Measurements from ENCODE around the gene SOX4. TPM values are rescaled to one million over a fixed set of nuclear protein-coding genes. Genes with fewer than 3 reads are reported as not detected.

SOX4 gene
- total RNA-seq, 1 donor from 2014 or later: 20.1 TPM

DNA sequence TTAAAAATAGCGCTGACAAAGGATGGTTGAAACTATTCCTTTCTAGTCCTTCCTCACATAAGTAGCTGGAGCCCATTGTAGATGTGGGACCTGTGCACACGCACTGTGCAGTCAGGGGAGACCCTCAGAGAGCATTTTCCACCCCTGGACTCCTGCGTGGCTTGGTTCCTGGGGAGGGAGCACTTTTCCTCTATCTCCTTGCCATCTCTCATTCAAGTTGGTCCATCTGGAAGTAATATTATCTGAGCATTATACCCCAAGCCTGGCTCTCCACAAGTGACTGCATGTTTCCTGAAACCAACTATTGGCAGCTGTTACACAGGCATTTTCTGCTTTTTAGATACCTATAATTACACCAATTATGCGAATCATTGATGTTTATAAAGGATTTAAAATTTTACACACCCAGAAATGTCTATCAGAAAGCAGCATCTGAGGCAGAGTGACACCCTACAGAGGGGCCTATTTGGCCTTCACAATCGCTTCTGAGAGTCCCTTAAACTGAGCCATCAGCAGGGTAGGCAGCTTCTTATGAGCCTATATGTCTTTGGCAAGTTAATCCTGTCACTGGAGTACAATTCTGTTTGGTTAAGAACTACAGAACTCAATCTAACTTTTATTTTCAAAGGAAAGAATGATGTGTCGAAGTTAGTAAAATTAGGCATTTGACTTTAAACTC lies 18.7 kb downstream of the SOX4 start:
- DNase-seq (ENCODE audit: low read depth): no peak

DNA sequence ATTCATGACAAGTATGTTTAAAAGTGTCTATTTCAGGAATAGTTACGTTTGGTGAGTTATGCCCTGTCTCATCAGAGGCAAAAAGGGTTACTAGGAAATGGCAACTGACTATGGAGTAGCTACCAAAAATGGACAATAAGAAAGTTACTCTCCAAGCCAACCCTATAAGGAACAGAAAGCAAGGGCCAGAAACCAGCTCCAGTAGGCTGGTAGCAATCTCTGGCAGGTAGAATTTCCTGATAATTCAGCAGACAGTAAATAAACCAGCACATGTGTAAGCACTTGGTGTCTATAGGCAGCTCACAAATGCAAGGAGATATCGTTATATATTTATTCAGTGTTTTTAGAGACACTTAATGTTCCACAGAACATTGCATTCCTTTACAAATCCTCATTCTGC lies 20.3 kb downstream of the SOX4 start:
- DNase-seq (ENCODE audit: low read depth): no peak

DNA sequence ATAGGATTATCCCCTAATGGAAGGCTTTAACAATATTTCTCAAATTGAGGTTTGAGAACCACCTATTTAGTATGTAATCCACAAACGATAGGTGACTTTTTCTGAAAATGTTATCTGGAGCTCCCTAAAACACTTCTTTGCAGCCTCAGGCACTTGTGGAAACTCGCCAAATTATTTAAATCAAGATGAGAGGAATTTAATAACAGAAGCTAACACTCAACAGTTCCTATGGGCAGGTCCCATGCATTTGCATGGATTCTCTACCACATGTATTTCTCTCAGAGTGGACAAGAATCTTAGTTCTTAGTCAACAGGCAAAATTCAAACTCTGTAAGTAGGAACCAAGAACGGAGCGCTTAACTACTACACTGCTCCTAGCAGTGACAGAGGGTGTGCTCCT lies 20.7 kb downstream of the SOX4 start:
- no peak for DNase-seq (ENCODE audit: low read depth)

DNA sequence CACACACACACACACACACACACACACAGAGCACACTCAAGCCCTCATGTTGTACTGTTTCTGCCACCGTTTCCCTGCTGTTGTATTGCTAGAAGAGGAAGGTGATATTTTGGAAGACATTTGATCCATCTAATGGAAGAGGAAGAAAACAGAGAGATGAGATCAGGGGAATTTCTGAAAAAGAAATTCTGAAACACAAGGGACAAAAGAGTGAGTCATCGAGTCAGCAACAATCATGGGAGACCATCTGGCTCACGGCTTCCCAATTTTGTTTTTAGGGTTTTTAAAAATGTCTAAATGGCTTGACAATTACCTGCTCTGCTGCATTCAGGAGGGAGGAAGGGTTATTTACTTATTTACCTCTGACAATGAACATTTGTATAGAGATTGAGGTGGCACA lies 22.0 kb downstream of the SOX4 start:
- DNase-seq (ENCODE audit: low read depth): peak; percentile 32

DNA sequence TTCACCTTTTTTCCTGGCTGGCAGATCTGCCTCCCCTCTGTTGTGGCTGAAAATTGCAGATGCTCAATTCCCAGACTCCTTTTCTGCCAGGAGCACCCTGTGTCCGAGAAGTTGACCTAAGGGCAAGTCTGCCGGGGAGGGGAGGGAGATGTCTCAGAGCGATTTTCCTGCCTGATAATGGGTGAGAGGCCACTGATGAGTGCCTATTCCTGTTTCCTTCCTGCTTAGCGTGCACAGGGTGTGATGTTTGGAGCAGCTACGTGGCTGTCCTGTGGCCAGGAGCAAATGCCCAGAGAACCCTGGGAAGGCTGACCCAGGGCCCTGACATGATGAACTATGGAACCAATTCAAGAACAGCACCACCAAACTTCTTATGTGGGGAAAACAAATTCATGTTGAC lies 22.5 kb downstream of the SOX4 start:
- no peak for DNase-seq (ENCODE audit: low read depth)

DNA sequence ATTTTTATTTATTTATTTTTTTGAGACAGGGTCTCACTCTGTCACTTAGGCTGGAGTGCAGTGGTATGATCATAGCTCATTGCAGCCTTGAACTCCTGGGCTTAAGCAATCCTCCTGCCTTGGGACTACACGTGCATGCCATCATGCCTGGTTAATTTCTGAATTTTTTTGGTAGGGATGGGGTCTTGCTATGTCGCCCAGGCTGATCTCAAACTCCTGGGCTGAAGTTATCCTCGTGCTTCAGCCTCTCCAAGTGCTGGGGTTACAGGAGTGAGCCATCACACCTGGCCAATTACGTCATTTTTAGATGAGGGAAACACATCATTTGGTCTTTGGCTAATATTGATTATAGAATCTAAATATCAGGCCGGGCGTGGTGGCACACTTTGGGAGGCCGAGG lies 32.1 kb downstream of the SOX4 start:
- no peak for DNase-seq (ENCODE audit: low read depth)

DNA sequence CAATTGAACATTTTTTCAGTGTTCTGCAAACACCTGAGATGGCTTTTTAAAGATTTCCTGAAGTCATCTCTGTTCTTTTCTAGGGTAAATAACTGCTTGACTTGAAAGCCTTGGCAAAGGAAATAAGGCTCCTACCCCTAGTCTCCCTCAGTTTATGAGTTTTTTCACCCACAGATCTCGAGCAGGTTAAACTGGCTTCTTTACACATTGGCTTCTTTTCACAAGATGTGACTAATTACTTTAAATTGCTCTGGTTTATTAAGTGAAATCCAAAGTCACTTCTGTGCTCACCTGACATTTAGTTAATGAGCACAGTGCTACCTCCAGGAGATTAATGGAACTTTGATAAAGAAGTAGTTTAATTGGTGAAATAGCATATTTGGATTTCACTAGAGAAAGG lies 33.2 kb downstream of the SOX4 start:
- no peak for DNase-seq (ENCODE audit: low read depth)

DNA sequence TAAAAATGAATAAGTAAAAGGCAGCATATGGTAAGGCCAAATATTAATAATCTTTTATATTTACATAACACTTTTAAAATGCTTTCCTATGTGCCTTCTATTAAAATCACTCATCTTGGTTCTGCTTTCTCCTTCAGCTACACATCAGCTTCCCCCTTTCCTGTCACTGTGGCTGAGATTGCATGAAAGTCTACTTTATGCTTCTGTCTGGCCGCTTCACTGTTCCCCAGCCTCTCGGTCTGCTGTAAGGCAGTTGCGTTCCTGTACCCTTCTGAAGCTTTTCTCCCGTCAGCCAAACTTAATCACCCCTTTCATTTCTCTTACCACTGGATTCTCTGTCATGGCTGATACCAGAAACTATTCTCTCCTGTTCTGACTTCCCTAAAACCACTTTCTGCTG lies 34.6 kb downstream of the SOX4 start:
- no peak for DNase-seq (ENCODE audit: low read depth)

DNA sequence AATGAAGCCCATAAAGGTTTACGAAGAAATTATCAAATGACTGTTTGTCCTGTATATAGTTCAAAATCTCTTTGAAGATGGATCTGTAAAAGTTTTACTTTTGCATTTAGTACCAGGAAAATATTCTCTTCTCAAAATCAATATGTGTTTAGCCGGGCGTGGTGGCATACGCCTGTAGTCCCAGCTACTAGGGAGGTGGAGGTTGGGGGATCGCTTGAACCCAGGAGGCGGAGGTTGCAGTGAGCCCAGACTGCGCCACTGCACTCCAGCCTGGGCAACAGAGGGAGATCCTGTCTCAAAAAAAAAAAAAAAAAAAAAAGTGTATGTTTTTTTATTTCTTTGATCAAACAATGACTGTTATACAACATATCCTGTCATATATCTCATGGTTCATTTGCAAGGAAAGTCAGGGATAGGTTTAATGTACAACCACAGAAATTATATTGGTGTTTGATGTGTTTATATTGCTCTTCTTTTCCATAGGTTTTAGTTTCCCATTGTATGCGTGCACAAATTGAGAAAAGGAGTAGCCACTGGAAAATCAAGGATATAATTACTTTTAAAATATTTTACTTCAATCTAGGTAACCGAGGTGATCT lies 40.1 kb downstream of the SOX4 start:
- no peak for DNase-seq (ENCODE audit: low read depth)

DNA sequence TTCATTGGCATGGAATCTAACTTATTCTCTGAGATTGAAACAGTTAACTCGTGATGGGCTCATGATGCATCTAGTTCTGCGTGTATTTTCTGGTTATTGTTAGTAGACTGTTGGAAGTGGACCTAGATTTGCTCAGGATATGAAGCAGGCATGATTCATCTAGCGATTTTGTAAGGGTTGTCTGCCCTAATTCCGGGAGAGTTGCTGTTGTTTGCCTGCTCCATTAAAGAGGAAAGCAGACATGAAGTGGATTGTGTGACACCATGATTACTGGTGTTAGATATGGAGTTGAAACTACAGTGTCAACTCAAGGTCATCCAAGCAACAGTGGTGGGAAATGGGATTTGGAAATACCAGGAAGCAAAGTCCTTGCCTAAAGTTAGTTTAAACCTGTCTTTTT lies 41.0 kb downstream of the SOX4 start:
- DNase-seq (ENCODE audit: low read depth): peak; percentile 47

DNA sequence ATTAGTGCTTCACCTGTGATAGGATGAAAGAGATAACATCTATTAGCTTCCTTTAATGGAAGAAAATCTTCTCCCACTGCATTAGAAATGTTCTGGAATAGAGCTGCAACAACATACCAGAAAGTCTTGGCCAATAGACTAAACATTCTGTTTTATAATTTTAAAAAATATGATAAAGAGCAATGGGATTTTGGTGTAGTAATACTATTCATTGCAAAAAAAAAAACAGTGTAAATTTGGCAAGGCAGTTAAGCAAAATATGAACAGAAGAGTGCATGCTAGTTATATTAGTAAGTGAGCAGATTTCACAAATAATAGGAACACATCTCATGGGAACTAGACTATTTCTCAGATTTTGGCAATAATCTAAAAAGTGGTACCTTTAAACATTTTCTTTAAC lies 43.3 kb downstream of the SOX4 start:
- DNase-seq (ENCODE audit: low read depth): no peak

DNA sequence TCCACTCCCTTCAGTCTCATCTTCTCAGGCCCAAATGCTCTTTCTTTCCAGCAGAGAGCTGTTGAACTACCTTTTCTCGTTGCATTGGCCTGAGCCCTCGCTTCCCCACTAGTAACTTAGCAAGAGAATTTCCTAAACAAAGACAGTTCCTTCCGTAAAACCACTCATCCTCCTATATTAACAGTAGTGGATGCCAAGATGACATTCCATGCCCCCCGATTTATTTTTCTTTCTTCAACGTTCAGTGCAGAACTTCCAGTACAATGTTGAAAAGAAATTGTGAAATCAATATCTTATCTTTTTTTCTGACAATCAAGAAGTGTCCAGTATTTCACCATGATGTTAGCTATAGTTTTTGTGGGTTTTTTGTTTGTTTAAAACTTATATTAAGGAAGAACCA lies 45.8 kb downstream of the SOX4 start:
- DNase-seq (ENCODE audit: low read depth): no peak
